Islet of Langerhans (tissue), 1 donor: ENCODE results near the gene DHCR7.
"Not testable (repeated sequence)": the region's sequence is repeated elsewhere in the genome, so short reads cannot be mapped to it uniquely, and the experiment has no call there.

Experiments used
- FAIRE-seq: peaks from one replicate; lab custom pipeline; 2011; peaks lifted over from hg19 to GRCh38; lab: Jason Lieb, UNC

The DHCR7 gene

GRCh38 chr11:71437399-71437798 is 10.8 kb downstream of the DHCR7 start:
- no peak for FAIRE-seq

GRCh38 chr11:71436861-71437260 is 11.3 kb downstream of the DHCR7 start:
- no peak for FAIRE-seq

- no peak for FAIRE-seq
Measured at GRCh38 chr11:71435278-71435951, 12.8 kb downstream of the DHCR7 start.

- FAIRE-seq = no peak
Measured at GRCh38 chr11:71434576-71435130, 13.5 kb downstream of the DHCR7 start.

GRCh38 chr11:71433648-71434450 is 14.3 kb downstream of the DHCR7 start:
- no peak for FAIRE-seq

GRCh38 chr11:71432761-71433647 is 15.2 kb downstream of the DHCR7 start:
- FAIRE-seq = no peak

GRCh38 chr11:71431271-71431670 is 16.9 kb downstream of the DHCR7 start:
- FAIRE-seq = no peak

- no peak for FAIRE-seq
Measured at GRCh38 chr11:71430166-71430565, 18.0 kb downstream of the DHCR7 start.

GRCh38 chr11:71429701-71430100 is 18.5 kb downstream of the DHCR7 start:
- no peak for FAIRE-seq

- no peak for FAIRE-seq
Measured at GRCh38 chr11:71428861-71429435, 19.2 kb downstream of the DHCR7 start.

GRCh38 chr11:71426413-71426812 is 21.8 kb downstream of the DHCR7 start:
- no peak for FAIRE-seq

- no peak for FAIRE-seq
Measured at GRCh38 chr11:71425860-71426259, 22.3 kb downstream of the DHCR7 start.

- FAIRE-seq = no peak
Measured at GRCh38 chr11:71425409-71425808, 22.8 kb downstream of the DHCR7 start.

- no peak for FAIRE-seq
Measured at GRCh38 chr11:71423181-71423790, 24.9 kb downstream of the DHCR7 start.

- FAIRE-seq = not testable (repeated sequence)
Measured at GRCh38 chr11:71422318-71422717, 25.9 kb downstream of the DHCR7 start.

GRCh38 chr11:71421392-71421950 is 26.7 kb downstream of the DHCR7 start:
- FAIRE-seq = no peak

- no peak for FAIRE-seq
Measured at GRCh38 chr11:71420455-71421241, 27.5 kb downstream of the DHCR7 start.

- FAIRE-seq = no peak
Measured at GRCh38 chr11:71418643-71419042, 29.6 kb downstream of the DHCR7 start.

- no peak for FAIRE-seq
Measured at GRCh38 chr11:71414645-71415044, 33.5 kb downstream of the DHCR7 start.

- FAIRE-seq = no peak
Measured at GRCh38 chr11:71410363-71410966, 37.7 kb downstream of the DHCR7 start.
